KMS-11 (cell line): ENCODE results near the gene BTAF1.

Experiments used
- H2AFZ ChIP-seq: fragments of 200-600 bp; sonication (generic); 2 replicates; pipeline ENCODE4 v1.6.1; 2016; ENCODE audit warnings: antibody characterized with exemption, mixed run types, low read depth
- H3K27ac ChIP-seq: fragments of 200-600 bp; sonication (generic); 2 replicates; pipeline ENCODE4 v1.6.1; 2016; ENCODE audit warnings: mild to moderate bottlenecking, mixed run types
- H3K27me3 ChIP-seq: fragments of 200-600 bp; sonication (generic); 2 replicates; pipeline ENCODE4 v1.6.1; 2017; ENCODE audit warnings: mild to moderate bottlenecking, low read depth, mixed run types, moderate library complexity; ENCODE audit not compliant: insufficient read depth
- H3K36me3 ChIP-seq: fragments of 200-600 bp; sonication (generic); 2 replicates; pipeline ENCODE4 v1.6.1; 2017; ENCODE audit warnings: mild to moderate bottlenecking, mixed run types; ENCODE audit not compliant: insufficient read depth
- H3K4me1 ChIP-seq: fragments of 200-600 bp; sonication (generic); 2 replicates; pipeline ENCODE4 v1.6.1; 2016; ENCODE audit warnings: mild to moderate bottlenecking, low read depth, mixed run types; ENCODE audit not compliant: poor library complexity, severe bottlenecking
- H3K4me2 ChIP-seq: fragments of 200-600 bp; sonication (generic); 2 replicates; pipeline ENCODE4 v1.7.0; 2016; ENCODE audit warnings: mild to moderate bottlenecking, mixed run types
- H3K4me3 ChIP-seq: fragments of 200-600 bp; sonication (generic); IDR thresholded peaks from 2 replicates; pipeline ENCODE4 v1.6.1; 2017; ENCODE audit warnings: low read depth, low read length, mixed read lengths; ENCODE audit not compliant: insufficient read depth
- H3K79me2 ChIP-seq: fragments of 200-600 bp; sonication (generic); 2 replicates; pipeline ENCODE4 v1.6.1; 2016; ENCODE audit warnings: low read depth, mixed run types; ENCODE audit not compliant: insufficient read depth
- H3K9ac ChIP-seq: fragments of 200-600 bp; sonication (generic); 2 replicates; pipeline ENCODE4 v1.6.1; 2016; ENCODE audit warnings: mild to moderate bottlenecking, mixed run types
- H4K20me1 ChIP-seq: fragments of 200-600 bp; sonication (generic); 2 replicates; pipeline ENCODE4 v1.6.1; 2016; ENCODE audit warnings: mild to moderate bottlenecking, mixed run types; ENCODE audit not compliant: insufficient read depth
- TF ChIP-seq, protein P1 (sequence below): fragments of 200-600 bp; sonication (generic); conservative IDR thresholded peaks from 2 replicates; pipeline ENCODE4 v1.6.1; 2017; ENCODE audit warnings: low read depth, mild to moderate bottlenecking, antibody characterized with exemption, low read length, moderate library complexity, mixed read lengths

The BTAF1 gene

DNA sequence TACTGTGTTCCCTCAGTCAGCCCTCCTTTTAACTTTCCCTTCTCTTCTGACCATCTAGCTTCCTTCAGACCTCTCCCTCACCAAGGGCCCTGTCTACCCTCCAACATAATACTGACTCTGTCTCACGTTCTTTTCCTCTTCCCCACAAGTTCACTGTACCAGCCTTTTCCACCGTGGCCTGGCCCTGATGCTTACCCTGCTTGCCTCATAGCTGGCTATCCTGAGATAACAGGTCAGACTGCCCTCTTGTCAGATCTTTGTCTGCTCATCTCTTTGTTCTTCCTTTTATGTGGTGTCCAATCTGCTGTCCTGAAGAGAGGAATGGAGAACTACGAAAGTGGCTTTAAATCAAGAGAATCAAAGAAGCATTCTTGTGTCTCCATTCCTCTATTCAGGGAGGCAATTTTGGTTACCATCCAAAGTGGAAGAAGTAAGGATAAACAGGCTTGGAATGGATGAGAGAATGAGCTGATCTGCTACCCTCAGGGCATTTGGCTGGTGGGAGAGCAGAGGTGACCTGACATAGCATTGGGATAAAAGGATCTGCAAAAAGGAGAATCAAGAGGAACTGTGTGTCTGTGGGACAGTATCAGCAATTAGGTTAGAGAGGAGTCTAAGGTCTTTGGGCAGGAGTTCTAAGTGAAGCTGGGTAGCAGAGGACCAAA lies 8.1 kb downstream of the BTAF1 start:
- Histone ChIP-seq H3K9ac (no peak overlapping the region), H3K79me2 (peaks cover 90% of the 10 kb centered on the region), H3K27ac (no peak overlapping the region), H2AFZ (no peak overlapping the region), H3K4me1 (peaks cover 49% of the 10 kb centered on the region), H3K36me3 (no peaks in the 10 kb centered on the region; the same call in 1 of the 2 replicates), H4K20me1 (peaks cover 5% of the 10 kb centered on the region), H3K4me2 (no peak overlapping the region), H3K27me3 (no peaks in the 10 kb centered on the region), H3K4me3 (no peak overlapping the region)
- TF ChIP-seq, protein P1, sequence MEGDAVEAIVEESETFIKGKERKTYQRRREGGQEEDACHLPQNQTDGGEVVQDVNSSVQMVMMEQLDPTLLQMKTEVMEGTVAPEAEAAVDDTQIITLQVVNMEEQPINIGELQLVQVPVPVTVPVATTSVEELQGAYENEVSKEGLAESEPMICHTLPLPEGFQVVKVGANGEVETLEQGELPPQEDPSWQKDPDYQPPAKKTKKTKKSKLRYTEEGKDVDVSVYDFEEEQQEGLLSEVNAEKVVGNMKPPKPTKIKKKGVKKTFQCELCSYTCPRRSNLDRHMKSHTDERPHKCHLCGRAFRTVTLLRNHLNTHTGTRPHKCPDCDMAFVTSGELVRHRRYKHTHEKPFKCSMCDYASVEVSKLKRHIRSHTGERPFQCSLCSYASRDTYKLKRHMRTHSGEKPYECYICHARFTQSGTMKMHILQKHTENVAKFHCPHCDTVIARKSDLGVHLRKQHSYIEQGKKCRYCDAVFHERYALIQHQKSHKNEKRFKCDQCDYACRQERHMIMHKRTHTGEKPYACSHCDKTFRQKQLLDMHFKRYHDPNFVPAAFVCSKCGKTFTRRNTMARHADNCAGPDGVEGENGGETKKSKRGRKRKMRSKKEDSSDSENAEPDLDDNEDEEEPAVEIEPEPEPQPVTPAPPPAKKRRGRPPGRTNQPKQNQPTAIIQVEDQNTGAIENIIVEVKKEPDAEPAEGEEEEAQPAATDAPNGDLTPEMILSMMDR: no peak

DNA sequence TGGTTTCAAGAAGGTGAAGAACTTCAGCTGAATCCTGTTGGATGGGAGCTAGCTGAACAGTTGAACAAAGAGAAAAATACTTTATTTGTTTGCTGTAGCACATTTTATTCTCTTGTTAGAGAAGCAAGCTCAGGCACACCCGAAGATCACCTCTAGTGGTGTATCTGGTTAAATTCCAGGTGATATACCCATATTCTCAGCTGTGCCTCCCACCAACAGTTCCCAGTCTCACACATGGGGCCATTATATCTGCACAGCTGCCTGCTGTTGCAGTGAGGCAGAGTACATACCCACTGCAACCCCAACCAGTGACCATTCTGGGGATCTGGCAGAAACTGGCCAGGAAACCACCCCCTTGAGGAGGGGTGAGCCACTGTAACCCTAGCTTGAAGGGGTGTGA lies 9.2 kb downstream of the BTAF1 start:
- no peaks in the 10 kb centered on the region for H3K27me3 ChIP-seq
- no peak overlapping the region for H3K4me2 ChIP-seq
- H3K36me3 ChIP-seq: no peaks in the 10 kb centered on the region; the same call in 1 of the 2 replicates
- H3K9ac ChIP-seq: no peak overlapping the region
- peaks cover 4% of the 10 kb centered on the region for H4K20me1 ChIP-seq
- H3K4me1 ChIP-seq: peaks cover 41% of the 10 kb centered on the region
- no peak overlapping the region for H3K27ac ChIP-seq
- H2AFZ ChIP-seq: no peak overlapping the region
- TF ChIP-seq, protein P1: no peak
- no peak overlapping the region for H3K4me3 ChIP-seq
- peaks cover 79% of the 10 kb centered on the region for H3K79me2 ChIP-seq

GRCh38 chr10:91935886-91936285 lies 12.3 kb downstream of the BTAF1 start:
- no peak overlapping the region for H3K9ac ChIP-seq
- no peak overlapping the region for H2AFZ ChIP-seq
- H3K4me3 ChIP-seq: no peak overlapping the region
- peaks cover 65% of the 10 kb centered on the region for H3K79me2 ChIP-seq
- H3K36me3 ChIP-seq: no peaks in the 10 kb centered on the region; the same call in 1 of the 2 replicates
- TF ChIP-seq, protein P1: no peak
- no peaks in the 10 kb centered on the region for H3K27me3 ChIP-seq
- H3K27ac ChIP-seq: no peak overlapping the region
- no peak overlapping the region for H3K4me2 ChIP-seq
- peaks cover 4% of the 10 kb centered on the region; the same call in 1 of the 2 replicates for H4K20me1 ChIP-seq
- peaks cover 20% of the 10 kb centered on the region for H3K4me1 ChIP-seq

- H3K4me1 ChIP-seq: no peaks in the 10 kb centered on the region
- no peak overlapping the region for H3K4me3 ChIP-seq
- H2AFZ ChIP-seq: no peak overlapping the region
- H3K36me3 ChIP-seq: no peaks in the 10 kb centered on the region; the same call in 1 of the 2 replicates
- H4K20me1 ChIP-seq: peaks cover 4% of the 10 kb centered on the region; the same call in 1 of the 2 replicates
- TF ChIP-seq, protein P1: no peak
- H3K4me2 ChIP-seq: no peak overlapping the region
- H3K9ac ChIP-seq: no peak overlapping the region
- no peaks in the 10 kb centered on the region for H3K27me3 ChIP-seq
- peaks cover 30% of the 10 kb centered on the region for H3K79me2 ChIP-seq
- no peak overlapping the region for H3K27ac ChIP-seq
These were observed 16.1 kb downstream of the BTAF1 start for GRCh38 chr10:91939653-91940052.
